ENCODE data around the gene EEFSEC.

The EEFSEC gene

GRCh38 chr3:128447561-128448013 lies 294.3 kb downstream of the EEFSEC start:
- Histone ChIP-seq H3K4me1 (peaks cover 19% of the 10 kb centered on the region), H3K4me2 (peak overlapping the region; percentile 55), H3K27me3 (no peaks in the 10 kb centered on the region), H3K4me3 (no peak overlapping the region), H4K20me1 (0 out of 2 replicates have a peak, but pooled peaks cover under 1% of the 10 kb centered on the region), H3K27ac (no peak overlapping the region), H3K9me3 (peaks cover 10% of the 10 kb centered on the region; the same call in 1 of the 2 replicates), H3K36me3 (no peaks in the 10 kb centered on the region), H3K9ac (no peak overlapping the region)
- no peak for TF ChIP-seq Cebpa-rat (IDR thresholded peaks at IDR 0.05)

- no peak overlapping the region for H3K9ac ChIP-seq
- H3K9me3 ChIP-seq: peaks cover 10% of the 10 kb centered on the region; the same call in 1 of the 2 replicates
- H4K20me1 ChIP-seq: 0 out of 2 replicates have a peak, but pooled peaks cover 5% of the 10 kb centered on the region
- H3K27me3 ChIP-seq: no peaks in the 10 kb centered on the region
- no peak overlapping the region for H3K27ac ChIP-seq
- TF ChIP-seq Cebpa-rat (IDR thresholded peaks at IDR 0.05): no peak
- H3K36me3 ChIP-seq: no peaks in the 10 kb centered on the region
- H3K4me2 ChIP-seq: peak overlapping the region; percentile 55
- peaks cover 23% of the 10 kb centered on the region for H3K4me1 ChIP-seq
- no peak overlapping the region for H3K4me3 ChIP-seq
Observed at GRCh38 chr3:128448491-128448890, 295.2 kb downstream of the EEFSEC start.

GRCh38 chr3:128449111-128449638 lies 295.9 kb downstream of the EEFSEC start:
- no peak overlapping the region for H3K27ac ChIP-seq
- H3K4me2 ChIP-seq: no peak overlapping the region
- H4K20me1 ChIP-seq: 0 out of 2 replicates have a peak, but pooled peaks cover 5% of the 10 kb centered on the region
- TF ChIP-seq Cebpa-rat (IDR thresholded peaks at IDR 0.05): no peak
- no peak overlapping the region for H3K4me3 ChIP-seq
- no peaks in the 10 kb centered on the region for H3K27me3 ChIP-seq
- peaks cover 10% of the 10 kb centered on the region; the same call in 1 of the 2 replicates for H3K9me3 ChIP-seq
- H3K4me1 ChIP-seq: peaks cover 30% of the 10 kb centered on the region
- no peaks in the 10 kb centered on the region for H3K36me3 ChIP-seq
- no peak overlapping the region for H3K9ac ChIP-seq

- H3K27me3 ChIP-seq: 0 out of 2 replicates have a peak, but pooled peaks cover 4% of the 10 kb centered on the region
- no peaks in the 10 kb centered on the region for H3K36me3 ChIP-seq
- 0 out of 2 replicates have a peak, but pooled peaks cover 5% of the 10 kb centered on the region for H4K20me1 ChIP-seq
- no peak overlapping the region for H3K4me2 ChIP-seq
- TF ChIP-seq Cebpa-rat (IDR thresholded peaks at IDR 0.05): no peak
- H3K9ac ChIP-seq: no peak overlapping the region
- H3K27ac ChIP-seq: no peak overlapping the region
- peaks cover 3% of the 10 kb centered on the region; the same call in 1 of the 2 replicates for H3K9me3 ChIP-seq
- no peak overlapping the region for H3K4me3 ChIP-seq
- H3K4me1 ChIP-seq: peaks cover 41% of the 10 kb centered on the region
Observed at GRCh38 chr3:128452120-128452519, 298.8 kb downstream of the EEFSEC start.

- Histone ChIP-seq H3K27me3 (0 out of 2 replicates have a peak, but pooled peaks cover 4% of the 10 kb centered on the region), H3K4me2 (0 out of 2 replicates have a peak overlapping the region, but pooled peaks have one; percentile 49), H3K36me3 (no peaks in the 10 kb centered on the region), H3K4me1 (peaks cover 35% of the 10 kb centered on the region), H3K9ac (no peak overlapping the region), H3K4me3 (no peak overlapping the region), H3K27ac (no peak overlapping the region), H3K9me3 (no peaks in the 10 kb centered on the region), H4K20me1 (0 out of 2 replicates have a peak, but pooled peaks cover 5% of the 10 kb centered on the region)
- no peak for TF ChIP-seq Cebpa-rat (IDR thresholded peaks at IDR 0.05)
Observed at GRCh38 chr3:128452678-128453275, 299.5 kb downstream of the EEFSEC start.

GRCh38 chr3:128453501-128454309 lies 300.4 kb downstream of the EEFSEC start:
- Histone ChIP-seq H3K36me3 (no peaks in the 10 kb centered on the region), H3K4me2 (peak overlapping the region; percentile 49), H3K4me1 (peaks cover 25% of the 10 kb centered on the region), H3K4me3 (no peak overlapping the region), H3K9ac (no peak overlapping the region), H3K27ac (no peak overlapping the region), H3K9me3 (no peaks in the 10 kb centered on the region), H3K27me3 (0 out of 2 replicates have a peak, but pooled peaks cover 4% of the 10 kb centered on the region), H4K20me1 (0 out of 2 replicates have a peak, but pooled peaks cover 5% of the 10 kb centered on the region)
- TF ChIP-seq Cebpa-rat (IDR thresholded peaks at IDR 0.05): no peak

GRCh38 chr3:128454310-128454618 lies 301.0 kb downstream of the EEFSEC start:
- Histone ChIP-seq H3K4me3 (no peak overlapping the region), H3K27me3 (0 out of 2 replicates have a peak, but pooled peaks cover 4% of the 10 kb centered on the region), H3K4me1 (peaks cover 23% of the 10 kb centered on the region), H3K9me3 (no peaks in the 10 kb centered on the region), H3K4me2 (peak overlapping the region; percentile 49), H3K36me3 (no peaks in the 10 kb centered on the region), H3K27ac (no peak overlapping the region), H4K20me1 (0 out of 2 replicates have a peak, but pooled peaks cover 5% of the 10 kb centered on the region), H3K9ac (no peak overlapping the region)
- no peak for TF ChIP-seq Cebpa-rat (IDR thresholded peaks at IDR 0.05)

- peaks cover 23% of the 10 kb centered on the region for H3K4me1 ChIP-seq
- 0 out of 2 replicates have a peak, but pooled peaks cover 4% of the 10 kb centered on the region for H3K27me3 ChIP-seq
Observed at GRCh38 chr3:128455116-128455515, 301.8 kb downstream of the EEFSEC start.

More at GRCh38 chr3:128455116-128455515, 301.8 kb downstream of the EEFSEC start:
- H3K27ac ChIP-seq: no peak overlapping the region
- H3K4me3 ChIP-seq: no peak overlapping the region
- H3K36me3 ChIP-seq: no peaks in the 10 kb centered on the region
- no peak for TF ChIP-seq Cebpa-rat (IDR thresholded peaks at IDR 0.05)
- H3K9me3 ChIP-seq: no peaks in the 10 kb centered on the region
- 0 out of 2 replicates have a peak, but pooled peaks cover 5% of the 10 kb centered on the region for H4K20me1 ChIP-seq
- peak overlapping the region; percentile 49 for H3K4me2 ChIP-seq
- no peak overlapping the region for H3K9ac ChIP-seq

All from BLaER1 (cell line).